Measurements from ENCODE around the gene PCSK2.

GRCh38 chr20:17457079-17457478 is 230.2 kb downstream of the PCSK2 start:
- no peak for TF ChIP-seq REST (IDR thresholded peaks at IDR 0.05)
- TF ChIP-seq KDM5A (IDR thresholded peaks at IDR 0.05) = no peak
- no peak for TF ChIP-seq ESRRA (IDR thresholded peaks at IDR 0.05; ENCODE audit: borderline replicate concordance, low read length)
- TF ChIP-seq, protein P1, sequence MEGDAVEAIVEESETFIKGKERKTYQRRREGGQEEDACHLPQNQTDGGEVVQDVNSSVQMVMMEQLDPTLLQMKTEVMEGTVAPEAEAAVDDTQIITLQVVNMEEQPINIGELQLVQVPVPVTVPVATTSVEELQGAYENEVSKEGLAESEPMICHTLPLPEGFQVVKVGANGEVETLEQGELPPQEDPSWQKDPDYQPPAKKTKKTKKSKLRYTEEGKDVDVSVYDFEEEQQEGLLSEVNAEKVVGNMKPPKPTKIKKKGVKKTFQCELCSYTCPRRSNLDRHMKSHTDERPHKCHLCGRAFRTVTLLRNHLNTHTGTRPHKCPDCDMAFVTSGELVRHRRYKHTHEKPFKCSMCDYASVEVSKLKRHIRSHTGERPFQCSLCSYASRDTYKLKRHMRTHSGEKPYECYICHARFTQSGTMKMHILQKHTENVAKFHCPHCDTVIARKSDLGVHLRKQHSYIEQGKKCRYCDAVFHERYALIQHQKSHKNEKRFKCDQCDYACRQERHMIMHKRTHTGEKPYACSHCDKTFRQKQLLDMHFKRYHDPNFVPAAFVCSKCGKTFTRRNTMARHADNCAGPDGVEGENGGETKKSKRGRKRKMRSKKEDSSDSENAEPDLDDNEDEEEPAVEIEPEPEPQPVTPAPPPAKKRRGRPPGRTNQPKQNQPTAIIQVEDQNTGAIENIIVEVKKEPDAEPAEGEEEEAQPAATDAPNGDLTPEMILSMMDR (IDR thresholded peaks at IDR 0.05) = no peak
- no peak for TF ChIP-seq CEBPB (IDR thresholded peaks at IDR 0.05)
- TF ChIP-seq ZSCAN20 (CRISPR knock-in tag; IDR thresholded peaks at IDR 0.05) = no peak
- TF ChIP-seq, protein P2, sequence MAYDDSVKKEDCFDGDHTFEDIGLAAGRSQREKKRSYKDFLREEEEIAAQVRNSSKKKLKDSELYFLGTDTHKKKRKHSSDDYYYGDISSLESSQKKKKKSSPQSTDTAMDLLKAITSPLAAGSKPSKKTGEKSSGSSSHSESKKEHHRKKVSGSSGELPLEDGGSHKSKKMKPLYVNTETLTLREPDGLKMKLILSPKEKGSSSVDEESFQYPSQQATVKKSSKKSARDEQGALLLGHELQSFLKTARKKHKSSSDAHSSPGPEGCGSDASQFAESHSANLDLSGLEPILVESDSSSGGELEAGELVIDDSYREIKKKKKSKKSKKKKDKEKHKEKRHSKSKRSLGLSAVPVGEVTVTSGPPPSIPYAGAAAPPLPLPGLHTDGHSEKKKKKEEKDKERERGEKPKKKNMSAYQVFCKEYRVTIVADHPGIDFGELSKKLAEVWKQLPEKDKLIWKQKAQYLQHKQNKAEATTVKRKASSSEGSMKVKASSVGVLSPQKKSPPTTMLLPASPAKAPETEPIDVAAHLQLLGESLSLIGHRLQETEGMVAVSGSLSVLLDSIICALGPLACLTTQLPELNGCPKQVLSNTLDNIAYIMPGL (CRISPR knock-in tag; IDR thresholded peaks at IDR 0.05; ENCODE audit: borderline replicate concordance) = no peak
- no peak for TF ChIP-seq ELK1 (IDR thresholded peaks at IDR 0.05; ENCODE audit: low read depth, low read length)

Measured in A549 (cell line).